BJ (cell line): ENCODE results near the gene MBD1. TPM values are rescaled to one million over a fixed set of nuclear protein-coding genes. Genes with fewer than 3 reads are reported as not detected.
A peak's percentile ranks its signal among the peaks of the same experiment; 100 is the strongest.

Experiments
- CTCF ChIA-PET: fragments of 350-600 bp; formaldehyde crosslinking; extraction: SDS; loops from one replicate; lab custom pipeline; 2021; ENCODE audit warnings: antibody characterized with exemption, inconsistent platforms; lab: Yijun Ruan, JAX
- POLR2A ChIA-PET: fragments of 300-600 bp; sonication (Branson Sonifier 250); formaldehyde crosslinking; extraction: SDS; loops from one replicate; lab custom pipeline; 2021; ENCODE audit warnings: antibody characterized with exemption; lab: Charles Lee
- DNase-seq: peaks from one replicate; pipeline ENCODE4 v3.0.0-alpha.2; 2011; ENCODE audit warnings: low read depth
- H3K27me3 ChIP-seq: 2 replicates; pipeline ENCODE4 v1.6.0; 2011; ENCODE audit warnings: low read length; ENCODE audit not compliant: control insufficient read depth, insufficient read depth
- H3K36me3 ChIP-seq: 2 replicates; pipeline ENCODE4 v1.5.1; 2011; ENCODE audit warnings: low read length; ENCODE audit not compliant: control insufficient read depth, insufficient read depth
- H3K4me3 ChIP-seq: 2 replicates; pipeline ENCODE4 v1.5.1; 2011; ENCODE audit warnings: low read depth, mild to moderate bottlenecking, control low read depth, low read length
- polyA plus RNA-seq: library from polyadenylated mRNA; depleted of rRNA; stranded (reverse); fragments of >200 nt; gene quantifications from 2 replicates; pipeline ENCODE4 v1.2.3, GENCODE V29; 2011
- TF ChIP-seq, protein P1 (sequence below): IDR thresholded peaks from 2 replicates; pipeline ENCODE4 v1.5.1; 2011; ENCODE audit warnings: low read depth, mild to moderate bottlenecking, control low read depth, inconsistent platforms, low read length, moderate library complexity; ENCODE audit not compliant: insufficient read depth

Gene MBD1
- polyA plus RNA-seq, 1 experiment, result 54.4 TPM

DNA sequence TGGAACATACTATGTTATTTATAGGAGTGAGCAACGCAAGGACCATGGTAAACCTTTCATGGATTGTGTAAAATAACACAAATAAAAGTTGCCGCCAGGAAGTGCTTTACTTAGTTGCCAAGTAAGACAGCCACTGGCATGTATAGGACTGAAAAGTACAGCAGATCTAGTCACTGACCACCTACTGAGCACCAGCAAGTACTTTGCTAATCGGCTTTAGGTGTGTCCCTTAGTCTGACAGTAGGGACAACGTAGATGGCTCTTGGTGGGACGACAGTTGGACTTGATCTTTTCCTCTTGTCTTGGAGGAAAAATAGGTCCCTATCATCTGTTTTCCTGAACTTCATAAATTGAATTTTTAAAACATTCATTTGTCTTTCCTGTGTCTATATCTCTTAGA is 19.8 kb upstream of the MBD1 start:
- CTCF ChIA-PET, result interaction anchor here (0.6 kb wide), 1 partner anchor 8 kb away, joined by 3 read pairs; no protein-coding TSS in a partner anchor
- TF ChIP-seq, protein P1, sequence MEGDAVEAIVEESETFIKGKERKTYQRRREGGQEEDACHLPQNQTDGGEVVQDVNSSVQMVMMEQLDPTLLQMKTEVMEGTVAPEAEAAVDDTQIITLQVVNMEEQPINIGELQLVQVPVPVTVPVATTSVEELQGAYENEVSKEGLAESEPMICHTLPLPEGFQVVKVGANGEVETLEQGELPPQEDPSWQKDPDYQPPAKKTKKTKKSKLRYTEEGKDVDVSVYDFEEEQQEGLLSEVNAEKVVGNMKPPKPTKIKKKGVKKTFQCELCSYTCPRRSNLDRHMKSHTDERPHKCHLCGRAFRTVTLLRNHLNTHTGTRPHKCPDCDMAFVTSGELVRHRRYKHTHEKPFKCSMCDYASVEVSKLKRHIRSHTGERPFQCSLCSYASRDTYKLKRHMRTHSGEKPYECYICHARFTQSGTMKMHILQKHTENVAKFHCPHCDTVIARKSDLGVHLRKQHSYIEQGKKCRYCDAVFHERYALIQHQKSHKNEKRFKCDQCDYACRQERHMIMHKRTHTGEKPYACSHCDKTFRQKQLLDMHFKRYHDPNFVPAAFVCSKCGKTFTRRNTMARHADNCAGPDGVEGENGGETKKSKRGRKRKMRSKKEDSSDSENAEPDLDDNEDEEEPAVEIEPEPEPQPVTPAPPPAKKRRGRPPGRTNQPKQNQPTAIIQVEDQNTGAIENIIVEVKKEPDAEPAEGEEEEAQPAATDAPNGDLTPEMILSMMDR, result no peak
- DNase-seq, result no peak
- H3K4me3 ChIP-seq, result no peak overlapping the region
- no peaks in the 10 kb centered on the region for H3K36me3 ChIP-seq
- peaks cover 8% of the 10 kb centered on the region; the same call in 1 of the 2 replicates for H3K27me3 ChIP-seq
- POLR2A ChIA-PET, result no interaction called here

DNA sequence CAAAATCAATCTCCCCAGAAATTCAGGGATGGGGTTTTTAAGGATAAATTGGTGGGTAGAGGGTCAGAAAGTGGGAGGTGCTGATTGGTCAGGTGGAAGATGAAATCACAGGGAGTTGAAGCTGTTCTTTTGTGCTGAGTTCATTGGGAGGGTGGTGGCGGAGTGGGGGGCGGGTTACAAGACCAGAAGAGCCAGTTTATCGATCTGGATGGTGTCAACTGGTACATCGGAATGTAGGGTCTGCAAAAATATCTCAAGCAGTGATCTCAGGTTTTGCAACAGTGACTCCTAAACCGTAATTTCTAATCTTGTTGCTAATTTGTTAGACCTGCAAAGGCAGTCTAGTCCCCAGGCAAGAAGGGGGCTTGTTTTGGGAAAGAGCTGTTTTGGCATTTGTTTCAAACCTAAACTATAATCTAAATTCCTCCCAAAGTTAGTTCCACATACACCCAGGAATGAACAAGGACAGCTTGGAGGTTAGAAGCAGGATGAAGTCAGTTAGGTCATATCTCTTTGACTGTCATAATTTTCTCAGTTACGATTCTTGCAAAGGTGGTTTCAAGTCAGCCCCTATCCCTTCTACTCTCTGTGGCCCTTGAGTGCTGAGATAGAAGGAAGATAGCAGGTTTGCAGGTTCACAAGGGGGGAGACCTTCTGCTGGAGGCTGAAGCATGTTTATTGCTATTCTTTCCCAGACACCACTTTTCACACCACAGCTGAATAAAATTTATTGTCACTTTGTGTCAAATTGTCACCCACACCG is 18.5 kb upstream of the MBD1 start:
- ChIA-PET CTCF (no interaction called here), POLR2A (interaction anchor here (0.6 kb wide), 1 partner anchor 8 kb away, joined by 4 read pairs; no protein-coding TSS in a partner anchor)
- TF ChIP-seq, protein P1, result no peak
- H3K4me3 ChIP-seq, result no peak overlapping the region
- peaks cover 8% of the 10 kb centered on the region; the same call in 1 of the 2 replicates for H3K27me3 ChIP-seq
- DNase-seq, result no peak
- H3K36me3 ChIP-seq, result no peaks in the 10 kb centered on the region

DNA sequence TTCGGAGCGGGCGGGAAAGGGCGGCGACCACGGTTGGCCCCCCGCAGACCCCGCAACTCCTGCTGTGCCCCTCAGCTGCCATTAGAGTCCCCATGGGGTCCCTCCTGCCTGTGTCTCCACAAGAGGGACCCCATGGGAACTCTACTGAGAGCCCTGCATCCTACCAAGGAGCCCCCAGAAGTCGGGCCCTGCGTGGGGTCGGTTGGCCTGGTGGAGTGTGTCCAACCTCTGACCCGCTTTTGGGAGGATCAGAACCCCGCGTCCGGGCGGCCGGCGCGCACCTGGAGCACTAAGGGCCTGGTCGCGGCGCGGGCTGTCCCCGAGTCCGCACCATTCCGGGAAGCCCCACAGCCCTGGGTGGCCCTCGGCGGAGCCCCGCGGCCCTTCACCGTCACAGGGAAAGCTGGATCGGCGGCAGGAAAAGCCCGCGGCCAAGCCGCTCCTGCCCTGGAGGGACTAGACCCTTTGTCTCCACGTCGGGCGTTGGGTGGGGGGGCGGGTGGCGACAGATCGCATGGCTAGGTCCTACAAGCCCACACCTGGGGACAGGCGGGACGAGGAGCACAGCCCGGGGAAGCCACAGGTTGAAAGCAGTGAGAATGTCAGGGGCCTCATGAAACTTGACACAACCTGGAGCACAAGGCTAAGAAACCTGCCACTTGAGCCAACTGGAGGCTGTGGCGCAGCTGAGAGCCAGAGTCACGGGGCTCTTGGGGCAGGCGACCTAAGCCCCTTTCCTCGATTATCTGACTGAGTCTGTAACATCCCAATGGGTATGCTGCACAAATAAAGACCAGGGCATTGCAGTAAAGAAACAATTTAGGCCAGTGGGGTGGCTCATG is 17.3 kb upstream of the MBD1 start:
- POLR2A ChIA-PET, result interaction anchor here (0.6 kb wide), 2 partner anchors 9 to 939 kb away, joined by 3 to 4 read pairs; no protein-coding TSS in a partner anchor
- Histone ChIP-seq H3K27me3 (peaks cover 8% of the 10 kb centered on the region; the same call in 1 of the 2 replicates), H3K4me3 (peak overlapping the region; percentile 48), H3K36me3 (no peaks in the 10 kb centered on the region)
- CTCF ChIA-PET, result interaction anchor here (0.7 kb wide), 1 partner anchor 58 kb away, joined by 3 read pairs; no protein-coding TSS in a partner anchor
- TF ChIP-seq, protein P1, result no peak
- no peak for DNase-seq

DNA sequence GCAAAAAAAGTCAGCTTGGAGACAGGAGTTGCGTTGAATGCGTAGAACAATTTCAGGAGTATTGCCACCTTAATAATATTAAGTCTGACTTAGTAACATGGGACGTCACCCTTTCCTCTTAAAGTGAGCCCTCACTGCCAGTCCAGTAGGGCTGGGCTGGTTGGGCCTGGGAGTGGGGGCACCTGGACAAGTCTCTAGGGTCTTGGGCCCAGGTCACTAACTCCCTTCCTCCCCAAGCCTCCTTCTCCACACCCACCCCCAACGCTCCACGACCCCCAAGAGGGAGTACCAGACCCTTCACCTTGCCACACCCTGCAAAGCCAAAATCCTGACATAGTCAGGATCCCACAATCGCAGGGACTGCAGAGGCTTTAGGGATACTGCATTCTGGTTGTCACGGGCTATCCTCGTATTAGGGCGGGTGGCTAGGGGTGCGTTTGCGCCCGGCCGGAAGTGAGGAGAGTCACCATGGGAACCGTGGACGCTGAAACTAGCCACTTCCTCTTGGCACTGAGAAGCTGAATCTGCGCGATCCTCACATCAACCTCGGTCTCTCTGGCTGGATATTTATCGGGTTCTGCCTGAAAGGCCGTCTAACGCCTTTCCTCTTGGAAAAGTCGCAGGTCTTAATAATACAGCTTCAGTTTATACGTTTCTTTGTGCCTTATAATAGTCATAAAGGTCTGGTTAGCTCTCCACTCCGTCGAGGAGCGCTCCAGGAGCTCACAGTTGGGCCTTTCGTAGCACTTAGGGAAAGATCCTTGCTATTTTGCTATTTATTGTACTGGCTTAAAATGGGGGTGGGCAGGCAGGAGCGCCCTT is 16.5 kb upstream of the MBD1 start:
- ChIA-PET POLR2A (interaction anchor here (0.6 kb wide), 1 partner anchor 938 kb away, joined by 3 read pairs; no protein-coding TSS in a partner anchor), CTCF (no interaction called here)
- peak overlapping the region; percentile 48 for H3K4me3 ChIP-seq
- no peak for DNase-seq
- no peaks in the 10 kb centered on the region for H3K36me3 ChIP-seq
- peaks cover 8% of the 10 kb centered on the region; the same call in 1 of the 2 replicates for H3K27me3 ChIP-seq
- TF ChIP-seq, protein P1, result no peak
